HG03378 (cell line): ENCODE results near the gene ASAP2.

ENCODE experiments used
- ATAC-seq: cut with Tn5 transposase; IDR thresholded peaks from one replicate; pipeline ENCODE4 v1.9.1; 2021; ENCODE audit warnings: mild to moderate bottlenecking, moderate library complexity; ENCODE audit not compliant: unreplicated experiment

The ASAP2 gene

DNA sequence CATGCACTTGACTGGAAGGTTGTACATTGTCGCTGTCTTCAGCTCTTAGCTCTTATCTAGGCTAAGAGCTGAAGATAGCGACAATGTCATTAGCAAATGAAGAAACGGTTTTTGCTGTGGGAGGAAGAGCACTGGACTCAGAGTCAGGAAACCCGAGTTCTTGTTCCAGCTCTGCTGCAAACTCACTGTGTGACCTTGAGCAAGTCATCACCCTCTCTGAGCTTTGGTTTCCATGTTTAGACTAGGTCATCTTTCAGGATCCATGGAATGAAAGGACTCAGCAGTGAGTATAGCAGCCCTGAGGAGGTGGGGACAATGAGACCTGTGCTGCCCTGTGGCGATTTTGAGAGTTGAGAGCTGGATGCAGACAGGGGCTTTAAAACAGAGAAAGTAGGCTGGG lies 85.3 kb downstream of the ASAP2 start:
- no peak for ATAC-seq

DNA sequence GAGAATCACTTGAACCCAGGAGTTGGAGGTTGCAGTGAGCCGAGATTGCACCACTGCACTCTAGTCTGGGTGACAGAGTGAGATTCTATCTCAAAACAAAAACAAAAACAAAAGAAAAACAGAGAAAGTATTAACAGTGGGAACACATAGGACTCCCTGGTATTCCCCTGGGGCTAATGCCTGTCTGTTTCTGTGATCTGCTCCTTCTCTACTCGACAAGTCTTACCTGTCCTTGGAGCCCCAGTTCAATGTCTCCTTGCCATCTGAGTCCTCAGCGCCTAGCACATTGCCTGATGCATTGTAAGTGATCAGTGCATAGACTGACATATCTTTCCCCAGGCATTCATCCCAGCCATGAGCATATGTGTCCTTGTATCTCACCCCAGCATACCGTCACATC lies 85.8 kb downstream of the ASAP2 start:
- no peak for ATAC-seq

DNA sequence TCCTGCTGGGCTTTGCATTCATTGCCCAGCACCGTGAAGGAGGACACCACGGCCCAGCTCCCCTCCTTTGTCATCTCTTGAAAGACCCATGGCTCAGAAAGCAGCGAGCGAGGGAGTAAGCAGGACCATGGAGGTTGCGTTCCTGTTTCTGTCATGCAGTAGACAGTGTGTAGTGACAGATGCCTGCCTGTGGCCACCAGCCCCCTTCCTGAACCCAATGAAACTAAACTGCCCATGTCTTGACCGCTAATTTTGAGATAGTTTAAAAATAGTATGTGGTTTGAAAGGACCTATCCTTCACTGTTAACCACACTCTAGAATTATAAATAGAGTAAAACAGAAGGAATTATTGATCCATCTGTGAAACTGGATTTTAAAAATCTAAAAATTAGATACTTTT lies 88.2 kb downstream of the ASAP2 start:
- ATAC-seq, result no peak

DNA sequence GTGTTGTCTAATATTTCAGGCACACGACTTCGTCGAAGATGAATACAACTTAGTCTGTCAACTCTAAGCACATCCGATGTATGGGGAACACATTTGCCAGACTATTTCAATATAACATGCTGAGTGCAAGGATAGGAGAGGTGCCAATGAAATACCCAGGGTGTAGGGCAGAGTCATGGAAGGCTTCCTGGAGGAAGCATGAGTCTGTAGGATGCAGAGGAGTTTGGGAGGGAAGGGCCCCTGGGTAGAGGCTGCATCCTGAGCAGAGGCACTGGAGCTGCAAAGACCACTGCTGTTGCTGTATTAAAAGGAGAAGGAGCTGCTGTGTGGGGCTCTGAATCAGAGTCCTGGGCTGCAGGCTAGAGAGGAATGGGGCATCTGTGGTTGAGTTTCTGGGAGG lies 89.9 kb downstream of the ASAP2 start:
- ATAC-seq, result no peak

DNA sequence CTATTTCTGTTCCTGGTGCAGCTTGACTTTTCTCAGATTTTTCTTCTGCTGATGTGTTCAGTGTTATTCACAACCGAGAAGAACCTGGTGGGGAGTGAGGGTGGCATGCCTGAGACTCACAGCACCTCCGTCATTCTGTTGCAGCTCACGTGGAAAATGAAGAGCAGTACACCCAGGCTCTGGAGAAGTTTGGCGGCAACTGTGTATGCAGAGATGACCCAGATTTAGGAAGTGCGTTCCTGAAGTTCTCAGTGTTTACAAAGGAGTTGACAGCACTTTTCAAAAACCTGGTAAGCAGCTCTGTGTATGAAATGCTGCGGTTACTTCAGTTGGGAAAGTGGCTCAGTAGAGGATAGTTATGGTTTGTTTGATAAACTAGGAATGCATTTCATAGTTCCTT lies 90.5 kb downstream of the ASAP2 start:
- ATAC-seq, result no peak

DNA sequence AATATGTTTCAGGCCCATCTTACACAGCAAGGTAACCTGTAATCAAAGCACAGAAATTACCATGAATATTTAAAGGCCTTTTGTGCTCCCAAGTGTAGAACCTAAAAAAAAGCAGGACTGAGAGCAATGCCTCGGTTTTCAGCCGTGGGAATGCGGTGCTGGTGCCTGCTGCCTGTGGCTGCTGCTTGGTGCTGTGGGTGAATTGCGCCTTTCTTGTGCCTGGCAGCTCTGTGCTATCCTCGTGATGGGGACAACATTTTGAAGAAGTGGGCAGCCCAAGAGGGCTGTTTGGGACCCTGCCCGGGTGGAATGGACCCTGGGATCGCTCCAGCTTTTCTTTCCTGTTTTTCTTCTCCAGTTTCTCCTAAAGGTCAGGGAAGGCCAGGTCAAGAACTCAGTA lies 91.2 kb downstream of the ASAP2 start:
- ATAC-seq, result no peak

DNA sequence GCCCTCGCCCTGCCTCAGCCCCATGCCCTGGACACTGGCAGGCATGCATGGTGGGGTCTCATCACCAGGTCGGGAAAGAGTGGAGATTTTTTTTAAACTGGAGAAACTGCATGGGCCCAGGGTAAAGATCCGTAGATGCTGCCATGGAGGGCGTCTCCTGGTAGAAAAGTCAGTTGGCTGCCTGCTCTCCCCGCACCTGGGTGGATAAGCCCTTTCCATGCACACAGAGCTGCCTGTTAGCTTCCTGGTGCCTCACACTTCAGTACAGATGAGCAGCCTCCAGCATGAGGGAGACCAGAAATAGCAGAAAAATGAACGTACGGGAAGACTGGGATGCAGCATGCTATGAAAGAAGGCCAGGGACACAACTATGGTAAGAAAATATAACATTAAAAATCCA lies 92.0 kb downstream of the ASAP2 start:
- ATAC-seq, result no peak

DNA sequence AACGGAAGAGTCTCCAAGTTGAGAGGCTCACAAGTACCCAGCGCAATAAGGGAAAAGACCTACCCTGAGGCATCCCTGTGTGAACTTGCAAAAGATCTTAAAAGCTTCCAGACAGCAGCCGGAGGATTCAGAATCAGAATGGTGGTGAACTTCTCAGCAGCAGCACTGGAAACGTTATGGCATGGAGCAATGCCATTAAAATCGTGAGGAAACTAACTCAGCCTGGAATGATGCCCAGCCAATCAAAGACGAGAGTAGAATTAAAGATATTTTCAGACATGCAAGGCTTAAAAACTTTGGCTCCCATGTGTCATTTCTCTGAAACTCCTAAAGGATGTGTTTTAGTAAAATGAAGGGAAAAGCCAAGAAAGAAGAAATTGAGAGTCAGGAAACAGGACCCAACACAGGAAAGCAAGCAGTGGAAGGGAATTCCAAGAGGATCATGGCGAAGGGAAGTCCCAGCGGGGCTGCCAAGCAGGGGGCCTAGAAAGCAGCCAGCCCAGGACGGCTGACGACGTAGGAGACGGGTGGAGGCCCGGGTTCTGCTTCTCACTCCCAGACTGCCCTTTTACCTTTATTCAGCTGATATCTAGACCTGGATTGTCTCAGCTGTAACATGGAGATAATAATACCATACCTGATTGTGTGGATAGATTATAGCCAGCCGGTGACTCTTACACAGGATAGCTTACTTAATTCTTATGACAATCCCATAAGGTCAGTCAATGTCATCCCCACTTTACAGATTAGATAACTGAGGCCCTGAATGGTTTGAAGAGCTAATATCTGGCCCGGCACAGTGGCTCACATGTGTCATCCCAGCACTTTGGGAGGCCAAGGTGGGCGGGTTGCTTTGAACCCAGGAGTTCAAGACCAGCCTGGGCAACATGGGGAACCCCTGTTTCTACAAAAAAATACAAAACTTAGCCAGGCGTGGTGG lies 92.8 kb downstream of the ASAP2 start:
- ATAC-seq, result no peak

DNA sequence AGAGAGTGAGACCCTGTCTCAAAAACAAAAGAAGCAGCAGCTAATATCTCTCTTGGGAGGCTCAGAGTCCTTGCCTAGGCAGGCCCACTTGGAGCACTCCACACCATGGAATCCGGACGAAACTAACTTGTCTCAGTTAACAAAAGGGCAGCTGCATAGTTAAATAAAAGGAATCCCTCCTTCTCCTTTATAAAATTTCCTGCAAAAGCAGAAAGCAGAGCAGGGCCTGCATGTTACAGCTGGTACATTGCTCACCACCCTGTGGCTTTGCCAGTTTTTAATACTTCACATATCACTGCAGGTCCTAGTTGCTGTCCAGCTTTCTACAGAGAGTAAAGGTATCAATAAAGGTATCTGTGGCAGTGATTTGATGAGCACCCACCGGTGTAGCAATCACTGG lies 93.6 kb downstream of the ASAP2 start:
- ATAC-seq, result no peak

DNA sequence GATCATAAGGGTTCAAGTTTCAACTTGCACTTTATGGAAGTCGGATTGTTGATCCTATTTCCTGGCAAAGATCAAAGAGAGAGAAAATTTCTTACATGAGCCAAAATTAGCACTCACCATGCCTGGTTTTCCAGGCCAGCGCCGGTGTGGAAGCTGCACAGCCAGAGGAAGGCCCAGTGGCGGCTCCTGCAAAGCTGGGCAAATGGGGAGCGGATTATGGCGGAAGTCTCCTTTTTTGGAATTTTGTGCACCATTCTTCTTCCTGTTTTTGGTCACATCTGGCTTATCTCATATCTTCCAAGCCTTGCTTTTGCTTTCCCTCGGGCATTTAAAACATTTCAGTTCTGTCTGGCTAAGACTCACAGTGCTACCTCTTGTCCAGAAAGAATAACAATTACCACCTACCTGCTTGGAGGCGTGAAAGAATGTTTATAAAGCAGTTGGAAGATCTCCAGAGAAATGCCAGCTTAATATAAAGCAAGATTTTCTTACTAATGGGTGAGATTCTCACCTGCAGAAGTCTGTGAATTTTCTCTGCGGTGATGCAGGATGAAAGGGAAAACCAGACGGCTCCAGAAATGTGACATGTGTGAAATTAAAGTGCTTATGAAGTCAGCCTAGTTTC lies 94.3 kb downstream of the ASAP2 start:
- no peak for ATAC-seq

DNA sequence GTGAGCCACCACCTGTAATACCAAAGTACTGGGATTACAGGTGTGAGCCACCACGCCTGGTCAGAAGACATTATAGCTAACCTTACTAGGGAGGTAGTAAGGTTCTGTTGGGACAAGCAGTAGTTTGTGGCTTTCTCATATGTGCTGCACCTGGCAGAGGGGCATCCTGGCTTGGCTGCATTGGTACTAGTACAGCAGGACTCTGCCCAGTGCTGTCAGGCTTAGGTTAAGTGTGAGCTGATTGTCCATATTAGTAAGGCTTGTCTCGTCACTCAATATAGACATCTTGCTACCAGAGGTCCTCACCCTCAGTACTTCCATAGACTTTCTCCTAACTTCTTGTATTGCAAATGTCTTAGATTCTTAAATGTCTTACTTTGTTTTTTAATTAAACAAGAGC lies 96.1 kb downstream of the ASAP2 start:
- ATAC-seq, result no peak

DNA sequence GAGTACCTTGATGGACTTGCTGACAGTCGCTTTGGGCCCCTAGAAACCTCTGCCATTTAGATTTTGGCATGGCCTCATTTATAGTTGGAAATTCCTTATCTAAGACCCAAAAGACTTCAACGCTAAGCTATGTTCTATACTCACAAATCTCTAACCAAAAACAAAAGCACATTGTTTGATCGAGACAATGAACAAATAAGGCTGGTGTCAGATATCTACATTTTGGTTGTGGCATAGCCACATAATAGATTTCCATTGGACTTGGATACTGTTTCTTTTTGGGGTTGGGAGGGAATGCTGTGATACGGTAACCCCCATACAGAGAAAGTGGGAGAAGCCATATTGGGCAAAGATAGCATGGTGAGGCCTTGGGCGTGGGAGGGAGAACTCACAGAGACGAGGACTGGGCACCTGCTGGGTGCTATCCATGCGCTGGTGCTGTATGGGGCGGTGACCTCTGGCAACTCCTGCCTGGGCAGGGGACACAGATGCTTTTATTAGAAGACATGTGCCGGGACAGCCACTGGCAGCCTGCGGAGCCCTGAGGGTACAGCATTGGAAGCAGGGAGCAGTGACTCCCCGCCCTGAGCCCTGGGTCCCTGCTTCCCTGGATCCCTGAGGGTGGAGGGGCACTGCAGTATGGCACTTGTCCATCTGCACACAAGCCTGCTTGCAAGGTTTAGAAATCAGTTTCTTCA lies 97.1 kb downstream of the ASAP2 start:
- ATAC-seq, result no peak

DNA sequence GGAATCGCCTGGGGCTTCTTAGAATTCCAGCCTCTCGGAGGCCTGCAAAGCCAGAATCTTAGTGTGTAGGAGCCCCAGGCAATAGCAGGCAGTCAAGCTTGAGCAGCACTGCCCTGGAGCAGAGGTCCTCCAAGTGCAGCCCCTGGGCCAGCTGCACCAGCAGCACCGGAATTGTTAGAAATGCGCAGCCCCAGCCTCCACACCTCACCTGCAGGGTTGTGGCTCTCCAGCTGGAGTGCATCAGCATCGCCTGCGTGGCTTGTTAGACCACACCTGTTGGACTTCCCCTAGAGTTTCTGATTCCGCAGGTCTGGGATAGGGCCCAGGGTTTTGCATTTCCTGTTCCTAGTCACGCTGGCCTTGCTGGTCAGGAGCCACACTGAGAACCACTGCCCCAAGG lies 100.3 kb downstream of the ASAP2 start:
- ATAC-seq, result no peak

DNA sequence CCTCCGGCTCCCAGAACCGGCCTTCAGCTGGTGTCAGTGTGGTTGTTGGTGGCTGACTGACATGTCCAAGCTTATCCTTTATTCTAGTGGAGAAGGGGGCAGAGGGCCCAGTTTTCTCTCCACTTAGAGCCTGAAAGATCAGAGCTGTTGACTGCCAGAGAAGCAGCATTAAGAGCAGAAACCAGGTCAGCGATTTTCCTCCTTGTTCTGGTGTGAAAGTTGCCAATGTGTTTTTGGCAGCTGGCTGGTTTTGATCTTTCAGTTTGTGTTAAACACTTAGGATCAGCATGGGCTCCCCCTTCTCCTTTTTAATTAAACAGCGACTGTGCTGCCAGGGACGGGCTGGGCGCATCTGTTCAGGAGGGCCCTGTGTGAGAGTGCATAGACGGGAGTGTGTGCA lies 100.9 kb downstream of the ASAP2 start:
- ATAC-seq, result no peak

DNA sequence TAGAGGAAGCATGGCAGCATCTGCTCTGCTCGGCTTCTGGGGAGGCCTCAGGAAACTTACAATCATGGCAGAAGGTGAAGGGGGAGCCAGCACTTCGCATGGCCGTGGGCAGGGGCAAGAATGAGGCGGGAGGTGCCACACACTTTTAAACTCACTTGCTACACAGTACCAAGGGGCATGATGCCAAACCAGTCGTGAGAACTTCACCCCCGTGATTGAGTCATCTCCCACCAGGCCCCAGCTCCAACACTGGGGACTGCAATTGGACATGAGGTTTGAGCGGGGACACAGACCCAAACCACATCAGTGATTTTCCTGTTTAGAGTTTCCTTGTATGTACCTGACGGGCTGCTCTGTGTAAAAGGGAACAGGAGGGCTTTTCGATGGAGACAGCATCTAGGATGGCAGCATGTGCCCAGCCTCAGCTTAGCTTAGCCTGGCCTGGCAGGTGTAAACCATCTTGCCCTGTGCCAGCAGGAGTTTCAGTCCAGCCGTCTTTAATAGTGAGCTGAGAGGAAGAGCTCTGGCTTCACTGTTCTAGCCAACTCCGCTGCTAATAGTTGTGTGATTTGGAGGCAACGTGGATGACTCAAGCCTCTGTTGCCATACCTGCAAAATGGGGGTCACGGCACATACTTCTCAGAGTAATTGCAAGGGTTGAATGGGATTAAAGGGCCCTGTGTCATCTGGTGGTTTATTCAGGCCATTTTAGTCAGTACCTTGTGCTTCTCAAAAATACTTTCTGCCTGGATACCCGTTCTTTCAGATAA lies 101.8 kb downstream of the ASAP2 start:
- no peak for ATAC-seq

DNA sequence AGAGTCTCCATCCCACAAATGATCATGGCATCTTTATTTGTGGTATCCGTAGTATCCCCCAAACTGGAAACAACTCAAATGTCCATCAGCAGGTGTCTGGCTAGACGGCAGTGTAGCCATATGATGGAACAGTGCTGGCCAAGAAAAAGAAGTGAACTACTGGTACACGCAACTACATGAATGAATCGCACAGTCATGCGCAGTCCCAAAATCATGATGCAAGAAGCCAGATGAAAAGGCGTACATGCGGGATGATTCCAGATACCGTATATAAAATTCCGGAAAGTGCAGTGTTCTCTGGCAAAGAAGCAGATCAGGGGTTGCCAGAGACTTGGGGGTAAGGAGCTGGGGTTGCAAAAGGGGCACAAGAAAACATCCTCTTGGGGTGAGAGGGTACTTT lies 102.5 kb downstream of the ASAP2 start:
- ATAC-seq, result no peak

DNA sequence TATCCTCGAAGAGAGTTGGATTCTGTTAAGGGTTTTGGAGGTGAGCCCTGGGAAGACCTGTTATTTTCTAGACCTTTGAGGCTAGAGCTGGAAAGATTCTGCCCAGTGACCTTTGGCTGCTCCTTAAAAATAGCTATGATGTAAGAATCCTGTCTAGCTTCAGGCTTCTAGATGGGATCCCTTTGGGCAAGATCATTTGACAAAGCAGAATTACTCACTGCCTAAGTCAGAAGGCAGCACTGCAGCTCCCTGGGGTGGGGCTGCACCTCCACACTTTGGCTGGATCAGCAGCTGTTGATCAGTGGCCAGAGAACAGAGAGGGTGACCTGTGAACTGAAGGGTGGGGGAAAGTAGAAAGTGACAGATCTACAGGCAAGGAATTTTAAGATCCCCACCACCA lies 103.8 kb downstream of the ASAP2 start:
- ATAC-seq, result no peak

DNA sequence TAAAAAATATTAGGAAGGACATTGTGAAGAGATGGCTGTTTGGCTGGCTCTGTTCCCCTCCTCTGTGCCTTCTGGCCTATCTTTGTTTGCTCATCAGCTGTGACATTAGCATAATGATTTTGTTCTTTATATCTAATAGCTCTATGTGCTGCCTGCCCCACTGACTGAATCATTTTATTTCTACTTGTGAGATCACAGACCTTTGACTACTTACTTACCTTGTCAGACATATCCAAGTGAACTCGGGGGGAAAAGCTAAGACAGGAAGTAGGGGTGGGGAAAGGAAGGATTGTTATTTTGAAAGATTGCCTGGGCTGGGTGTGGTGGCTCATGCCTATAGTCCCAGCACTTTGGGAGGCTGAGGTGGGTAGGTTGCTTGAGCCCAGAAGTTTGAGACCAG lies 104.2 kb downstream of the ASAP2 start:
- ATAC-seq, result no peak

DNA sequence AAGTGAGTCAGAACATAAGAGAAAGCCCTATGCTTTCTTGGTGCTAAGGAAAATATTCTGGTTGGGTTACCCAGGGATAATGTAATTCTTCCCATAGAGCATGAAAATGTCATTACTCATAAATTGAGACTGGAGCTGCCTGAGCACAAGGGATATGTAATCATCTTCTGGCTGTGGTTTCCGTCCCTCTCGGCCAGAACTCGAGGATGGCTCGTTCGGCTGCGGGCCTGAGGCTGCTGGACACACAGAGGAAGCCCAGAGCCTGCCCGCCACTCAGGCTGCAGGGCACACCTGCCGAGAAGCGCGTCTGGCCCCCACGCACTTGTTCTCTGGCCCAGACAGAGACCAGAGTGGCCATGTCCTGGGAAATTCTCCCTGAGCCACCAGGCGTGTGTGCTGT lies 104.9 kb downstream of the ASAP2 start:
- ATAC-seq, result no peak

DNA sequence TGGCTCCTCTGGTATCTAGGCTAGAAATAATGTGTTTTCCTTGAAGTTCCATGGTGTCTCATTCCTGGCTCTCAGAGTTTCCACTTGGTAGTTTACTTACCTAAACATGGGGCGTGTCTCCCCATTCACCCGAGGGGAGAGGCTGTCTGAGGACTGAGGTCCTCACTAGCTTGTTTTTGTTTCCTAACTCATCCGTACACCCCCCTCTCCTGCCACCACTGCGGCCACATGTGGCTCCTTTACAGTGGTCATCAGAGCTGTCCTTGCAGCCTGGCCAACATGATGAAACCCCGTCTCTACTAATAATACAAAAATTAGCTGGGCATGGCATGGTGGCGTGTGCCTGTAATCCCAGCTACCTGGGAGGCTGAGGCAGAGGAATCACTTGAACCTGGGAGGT lies 106.0 kb downstream of the ASAP2 start:
- ATAC-seq, result no peak

DNA sequence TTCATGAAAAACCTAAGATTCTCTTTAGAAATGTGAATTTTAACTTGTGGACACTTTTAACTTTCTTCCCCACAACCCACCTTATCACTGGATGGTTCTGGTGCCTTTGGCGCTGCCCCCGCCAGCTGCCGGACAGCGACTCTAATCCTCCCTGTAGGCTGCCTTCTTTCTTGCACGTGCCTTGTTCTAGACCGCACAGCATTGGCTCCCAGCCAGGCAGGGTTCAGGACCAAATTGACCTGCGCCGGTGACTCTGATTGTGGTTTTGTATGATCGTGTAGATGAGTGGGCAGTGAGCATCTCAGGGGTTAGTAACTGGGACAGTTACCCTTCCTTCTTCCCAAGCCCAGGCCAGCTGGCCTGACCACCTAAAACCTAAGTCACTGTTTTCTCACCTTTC lies 106.8 kb downstream of the ASAP2 start:
- no peak for ATAC-seq
